HG03025 (cell line): Measurements from ENCODE around the gene ARHGEF28.

Experiments
- ATAC-seq: cut with Tn5 transposase; IDR thresholded peaks from one replicate; pipeline ENCODE4 v1.9.1; 2021; ENCODE audit warnings: mild to moderate bottlenecking, moderate library complexity; ENCODE audit not compliant: unreplicated experiment, low FRiP score

ARHGEF28 gene

DNA sequence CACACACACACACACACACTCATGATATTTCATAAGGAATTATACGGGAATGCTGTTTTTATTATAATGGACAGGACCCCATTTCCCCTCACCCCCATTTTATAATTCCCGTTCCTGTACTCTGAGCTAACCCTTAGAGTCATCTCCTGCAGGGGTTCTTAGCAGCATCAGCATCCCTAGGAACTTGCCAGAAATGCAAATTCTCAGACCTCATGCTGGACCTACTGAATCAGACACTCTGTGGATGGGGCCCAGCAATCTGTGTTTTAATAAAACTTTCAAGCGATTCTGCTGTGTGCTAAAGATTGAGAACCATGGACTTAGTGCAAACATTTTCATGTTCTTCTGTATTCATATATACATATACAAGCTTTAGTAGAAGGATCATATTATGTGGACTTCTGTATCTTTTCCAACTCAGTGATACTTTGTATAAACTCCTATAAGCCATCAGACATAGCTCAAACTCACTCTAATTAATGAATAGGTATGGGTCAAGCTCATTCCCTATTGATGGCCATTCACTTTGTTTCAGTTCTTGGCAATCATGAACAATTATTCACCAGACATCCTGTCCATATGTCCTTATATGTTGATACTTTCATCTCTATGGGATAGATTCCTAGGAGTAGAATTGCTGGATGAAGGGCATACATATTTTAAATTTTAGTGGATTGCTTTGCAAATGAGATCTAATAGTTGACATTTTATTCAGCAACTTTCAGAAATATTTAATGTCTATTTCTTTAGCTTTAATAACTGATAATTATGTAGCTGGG, 65.5 kb downstream of the ARHGEF28 start:
- ATAC-seq = no peak

DNA sequence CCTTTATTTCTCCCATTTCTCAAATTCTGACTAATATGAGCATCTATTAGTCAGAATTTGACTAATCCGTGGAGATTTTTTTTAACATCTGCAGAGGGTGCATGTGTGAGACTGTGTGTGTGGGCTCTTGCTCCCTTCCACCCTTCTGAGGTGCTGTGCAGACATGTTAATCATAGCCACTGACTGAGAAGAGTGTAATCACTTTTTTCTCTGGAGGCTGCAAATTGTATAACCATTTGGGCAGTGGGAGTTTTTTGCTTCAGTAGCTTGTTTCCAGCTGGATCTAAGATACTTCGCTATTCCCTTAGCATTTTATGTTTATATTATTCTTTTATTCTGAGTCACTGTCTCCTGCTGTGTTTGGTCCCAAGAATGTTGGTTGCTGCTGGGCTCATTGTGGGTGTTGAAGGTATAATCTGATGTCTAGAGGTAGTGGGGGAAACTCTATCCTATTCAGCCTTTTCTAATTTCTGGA, 66.2 kb downstream of the ARHGEF28 start:
- no peak for ATAC-seq

DNA sequence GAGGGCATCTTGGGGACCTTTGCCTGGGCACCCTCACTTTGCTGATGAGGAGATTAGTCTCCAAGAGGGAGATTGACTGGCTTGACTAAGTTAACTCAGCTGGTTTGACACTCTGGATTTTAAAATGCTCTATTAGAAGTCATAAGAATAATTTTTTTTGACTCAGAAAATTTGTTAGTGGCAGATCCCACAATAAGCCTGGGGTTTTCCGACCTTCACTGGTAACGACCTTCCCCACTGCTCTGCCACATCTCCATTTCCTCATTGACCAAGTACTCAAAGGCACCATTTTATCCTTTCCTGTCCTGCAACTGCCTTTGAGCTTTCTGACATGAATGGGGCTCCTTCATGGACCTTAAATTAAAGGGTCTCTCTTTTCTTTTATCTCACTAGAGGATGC, 67.0 kb downstream of the ARHGEF28 start:
- ATAC-seq = no peak

DNA sequence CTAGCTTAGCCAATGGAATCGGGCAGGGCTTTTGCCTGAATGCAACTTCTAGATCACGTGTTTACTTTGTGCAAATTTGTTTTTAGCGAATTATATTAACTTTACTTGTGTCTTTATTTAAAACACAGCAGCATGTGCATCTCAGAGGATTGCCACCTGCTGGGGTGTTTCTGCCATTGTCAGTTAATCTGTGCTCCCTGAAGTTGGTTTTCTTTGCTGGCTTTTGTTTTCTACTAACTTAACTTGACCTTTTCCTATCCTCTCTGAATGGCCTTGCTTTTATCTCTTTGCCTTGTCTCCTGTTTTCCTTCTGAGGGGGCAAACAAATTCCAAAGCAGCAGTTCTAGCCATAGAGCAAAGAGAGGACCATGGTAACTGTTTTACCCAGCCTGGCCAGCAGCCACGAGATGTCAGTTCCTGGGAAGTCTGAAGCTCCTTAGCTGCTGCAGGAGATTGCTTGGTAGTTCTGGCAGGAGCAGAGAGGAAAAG, 67.6 kb downstream of the ARHGEF28 start:
- no peak for ATAC-seq

DNA sequence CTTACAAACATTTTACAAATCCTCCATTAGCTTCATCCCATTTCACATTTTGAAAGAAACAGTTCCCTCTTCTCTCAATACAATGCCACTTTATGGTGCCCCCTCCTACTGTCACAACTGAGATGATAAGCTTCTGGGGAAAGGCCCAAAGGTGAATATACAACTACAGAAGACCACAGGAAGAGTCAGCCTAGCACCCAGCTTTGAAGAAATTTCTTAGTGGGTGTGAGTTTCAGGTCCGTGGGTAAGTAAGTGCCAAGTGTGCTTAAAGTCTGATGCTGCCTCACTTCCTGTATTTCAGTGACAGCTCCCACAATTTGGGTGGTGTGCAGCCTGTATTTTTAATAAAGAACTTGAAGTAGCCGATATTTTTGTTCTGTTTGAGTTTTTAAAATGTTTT, 68.1 kb downstream of the ARHGEF28 start:
- ATAC-seq = no peak

DNA sequence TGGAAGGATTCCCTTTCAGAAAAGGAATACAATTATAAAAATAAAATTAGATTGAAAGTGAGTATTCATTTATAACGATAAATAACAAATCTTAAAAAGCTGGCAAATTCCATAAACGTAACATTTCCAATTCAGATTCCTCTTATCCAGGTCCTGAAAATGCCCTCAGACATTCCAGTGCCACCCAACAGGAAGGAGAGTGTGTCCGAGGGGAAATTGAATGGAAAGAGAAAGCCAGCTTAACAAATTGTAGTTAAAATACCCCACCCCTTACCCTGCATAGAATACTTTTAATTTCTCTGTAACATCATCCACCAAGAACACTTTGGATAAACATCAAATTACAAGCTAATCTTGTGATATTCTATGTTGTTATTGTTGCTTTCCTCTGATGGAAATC, 72.0 kb downstream of the ARHGEF28 start:
- ATAC-seq = no peak

DNA sequence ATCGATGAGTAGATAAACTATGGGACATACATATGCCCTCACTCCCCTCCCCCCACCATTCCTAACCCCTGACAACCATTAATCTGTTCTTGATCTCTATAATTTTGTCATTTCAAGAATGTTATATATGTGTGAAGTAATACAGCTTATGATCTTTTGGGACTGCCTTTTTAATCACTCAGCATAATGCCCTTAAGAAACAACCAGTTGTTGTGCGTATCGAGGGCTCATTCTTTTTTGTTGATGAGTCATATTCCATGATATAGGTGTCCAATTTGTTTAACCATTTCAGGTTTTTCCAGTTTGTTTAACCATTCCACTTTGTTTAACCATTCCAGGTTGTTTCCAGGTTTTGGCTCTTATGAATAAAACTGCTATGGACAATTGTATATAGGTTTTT, 75.6 kb downstream of the ARHGEF28 start:
- no peak for ATAC-seq

DNA sequence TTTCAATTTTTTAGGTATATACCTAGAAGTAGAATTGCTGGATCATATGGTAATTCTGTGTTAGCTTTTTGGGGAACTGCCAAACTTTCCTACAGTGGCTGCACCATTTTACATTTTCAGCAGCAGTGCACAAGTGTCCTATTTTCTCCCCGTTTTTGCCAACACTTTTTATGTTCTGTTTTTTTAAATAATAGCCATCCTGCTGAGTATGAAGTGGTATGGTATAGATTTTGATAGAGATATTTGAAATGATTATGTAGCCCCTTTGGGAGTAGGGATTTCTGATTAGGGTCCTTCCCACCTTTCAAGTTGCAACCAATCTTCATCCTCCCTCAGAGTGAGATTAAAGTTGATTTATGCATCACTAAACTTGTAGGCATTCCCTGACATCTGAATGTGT, 76.5 kb downstream of the ARHGEF28 start:
- ATAC-seq = no peak

DNA sequence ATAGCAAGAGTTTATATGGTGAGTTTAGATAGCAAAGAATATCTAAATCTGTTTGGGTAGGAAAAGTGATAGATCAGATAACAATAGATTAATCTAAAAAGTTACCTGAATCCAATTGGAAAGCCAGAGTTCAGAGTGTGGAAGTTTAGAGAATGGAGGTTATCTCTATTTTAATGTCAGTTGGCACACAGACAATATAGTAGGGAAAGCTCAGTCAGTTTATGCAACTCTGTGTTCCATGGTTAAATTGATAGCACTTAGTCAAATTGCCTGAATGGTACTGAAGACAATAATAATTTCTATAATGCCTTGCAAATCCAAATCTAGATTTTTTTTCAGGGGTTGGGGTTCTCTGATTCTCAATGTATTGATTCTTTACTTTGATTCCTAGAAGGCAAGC, 77.0 kb downstream of the ARHGEF28 start:
- no peak for ATAC-seq

DNA sequence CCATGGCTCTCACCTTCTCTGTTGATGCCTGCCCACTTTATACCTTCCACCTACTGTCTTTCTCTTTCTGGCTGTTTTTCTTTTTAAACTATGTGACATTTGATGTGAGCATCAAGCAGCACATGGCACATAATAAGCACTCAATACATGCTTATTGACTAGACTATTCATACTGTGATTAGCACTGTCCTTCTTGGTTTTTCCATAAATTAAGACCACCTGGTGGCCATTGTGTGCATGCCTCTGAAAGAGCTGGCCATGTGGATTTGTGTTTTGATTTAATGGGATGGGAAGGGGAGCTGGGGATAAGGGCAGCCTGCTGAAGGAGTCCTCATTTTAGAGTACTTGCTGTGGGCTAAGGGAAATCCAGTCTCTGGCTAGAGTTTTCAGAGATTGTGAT, 79.4 kb downstream of the ARHGEF28 start:
- no peak for ATAC-seq

DNA sequence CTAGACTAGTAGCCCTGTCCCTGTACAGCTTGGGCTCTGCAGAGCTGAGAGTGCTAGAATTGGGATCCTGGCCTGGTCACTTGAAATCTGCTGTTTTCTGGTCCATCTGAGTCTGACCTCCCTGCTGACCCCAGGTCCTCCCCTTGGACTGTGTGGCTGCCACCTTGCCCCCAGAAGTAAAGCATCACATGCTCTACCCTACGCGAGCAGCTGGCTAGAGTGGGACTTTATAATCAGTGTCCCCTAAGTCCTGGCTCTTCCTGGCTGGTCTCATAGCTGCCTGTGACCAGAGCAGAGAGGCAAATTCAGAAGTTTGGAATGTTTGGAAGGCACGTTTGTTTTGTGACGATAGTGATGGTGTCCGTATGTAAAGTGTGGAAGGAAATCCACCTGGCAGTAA, 81.0 kb downstream of the ARHGEF28 start:
- no peak for ATAC-seq

DNA sequence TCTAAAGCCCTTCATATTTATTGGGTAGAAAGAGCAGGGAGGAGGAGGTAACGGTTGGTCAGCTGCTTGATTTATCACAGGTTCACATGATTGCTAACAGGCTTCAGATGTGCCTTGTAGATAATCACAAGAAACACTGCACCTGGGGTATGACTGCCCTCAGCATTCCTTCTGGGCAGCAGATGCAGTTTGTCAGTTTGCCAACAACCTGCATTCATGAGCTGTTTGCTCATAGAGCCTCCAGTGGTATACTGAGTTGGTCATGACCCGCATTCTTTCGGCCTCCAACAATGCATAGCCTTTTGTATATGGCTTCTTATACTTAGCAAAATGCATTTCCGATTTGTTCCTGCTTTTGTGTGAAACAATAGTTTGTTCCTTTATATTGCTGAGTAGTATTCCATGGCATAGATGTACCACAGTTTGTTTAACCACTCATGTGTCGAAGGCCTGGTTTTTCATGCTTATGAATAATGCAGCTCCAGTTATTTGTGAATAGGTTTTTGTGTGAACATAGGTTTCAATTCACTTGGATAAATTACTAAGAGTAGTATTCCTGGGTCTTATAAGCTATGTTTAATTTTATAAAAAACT, 83.6 kb downstream of the ARHGEF28 start:
- ATAC-seq = no peak

DNA sequence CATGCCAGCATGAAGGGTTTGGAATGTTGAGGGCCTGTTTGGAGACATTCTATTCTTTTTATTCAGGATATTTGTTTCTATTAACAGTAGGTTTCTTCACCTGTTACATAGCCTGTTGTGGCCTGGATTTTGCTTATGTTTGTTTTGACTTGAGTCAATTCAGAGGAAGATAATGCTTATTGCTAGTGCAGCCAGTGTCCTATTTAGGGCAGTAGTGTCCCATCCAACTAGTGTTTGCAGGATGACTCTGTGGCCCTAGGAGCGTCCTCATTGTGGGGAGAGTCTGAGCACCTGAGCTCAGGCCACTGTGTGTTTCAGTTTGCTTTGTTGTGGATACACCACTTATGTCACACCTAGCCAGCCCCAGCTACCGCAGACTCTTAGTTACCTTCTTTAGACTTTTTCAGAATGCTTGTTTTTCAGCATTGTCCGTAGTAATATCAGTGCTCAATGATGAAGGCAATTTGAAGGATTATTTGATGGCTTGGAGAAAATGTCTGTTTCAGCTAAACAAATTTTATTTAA, 90.3 kb downstream of the ARHGEF28 start:
- no peak for ATAC-seq

DNA sequence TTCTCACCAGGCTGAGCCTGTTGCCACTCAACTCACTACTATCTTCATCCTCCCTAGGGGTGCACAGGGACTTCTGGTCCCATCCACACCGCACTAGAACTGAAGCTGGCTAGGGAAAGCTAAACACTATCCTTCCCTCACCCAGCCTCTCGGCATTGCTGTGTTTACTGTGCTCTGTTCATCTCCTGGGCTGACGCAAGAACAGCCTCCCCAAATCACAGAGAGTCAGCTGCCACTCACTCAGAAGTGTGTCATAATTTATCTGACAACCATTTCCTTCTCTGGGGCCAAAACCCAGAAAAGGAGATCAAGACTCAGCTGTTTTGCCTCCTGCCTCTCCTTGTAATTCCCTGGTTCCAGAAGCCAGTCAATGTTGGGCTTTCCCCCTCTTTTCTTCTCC, 92.8 kb downstream of the ARHGEF28 start:
- ATAC-seq = no peak

DNA sequence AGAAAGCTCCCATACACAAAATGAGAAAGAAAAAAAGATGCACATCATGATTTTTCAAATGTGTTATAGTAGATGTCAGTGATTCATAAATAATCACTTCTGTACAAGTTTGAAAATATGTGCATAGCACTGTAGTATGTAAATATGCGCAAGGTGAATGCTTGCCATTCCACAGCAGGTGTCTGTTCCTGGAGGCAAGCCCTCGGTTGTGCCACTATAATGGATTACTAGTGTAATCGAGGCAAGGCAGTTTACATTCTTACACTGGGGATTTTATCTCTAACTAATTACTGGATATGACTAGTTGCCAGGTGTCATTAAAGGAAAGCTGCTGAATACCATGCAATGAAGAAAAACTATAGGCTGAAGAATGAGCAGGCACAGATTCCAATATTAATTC, 93.6 kb downstream of the ARHGEF28 start:
- ATAC-seq = no peak

DNA sequence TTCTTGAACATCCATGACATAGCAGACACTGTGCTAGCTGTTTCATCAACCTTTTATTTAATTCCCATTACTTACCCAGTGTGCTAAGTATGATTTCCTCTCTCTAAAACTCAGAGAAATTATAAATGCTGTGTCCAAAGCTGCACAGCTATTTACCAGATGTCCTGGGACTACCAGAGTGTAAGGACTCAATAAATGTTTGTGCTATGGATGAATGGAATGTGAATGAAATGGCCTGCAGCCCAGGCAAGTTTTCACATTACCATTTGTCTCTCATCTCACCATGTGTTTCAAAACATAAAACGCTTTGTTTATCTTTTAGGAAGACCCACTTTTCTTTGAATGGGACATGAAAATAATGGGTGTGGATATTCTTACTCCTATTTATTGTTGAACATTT, 96.2 kb downstream of the ARHGEF28 start:
- ATAC-seq = no peak

DNA sequence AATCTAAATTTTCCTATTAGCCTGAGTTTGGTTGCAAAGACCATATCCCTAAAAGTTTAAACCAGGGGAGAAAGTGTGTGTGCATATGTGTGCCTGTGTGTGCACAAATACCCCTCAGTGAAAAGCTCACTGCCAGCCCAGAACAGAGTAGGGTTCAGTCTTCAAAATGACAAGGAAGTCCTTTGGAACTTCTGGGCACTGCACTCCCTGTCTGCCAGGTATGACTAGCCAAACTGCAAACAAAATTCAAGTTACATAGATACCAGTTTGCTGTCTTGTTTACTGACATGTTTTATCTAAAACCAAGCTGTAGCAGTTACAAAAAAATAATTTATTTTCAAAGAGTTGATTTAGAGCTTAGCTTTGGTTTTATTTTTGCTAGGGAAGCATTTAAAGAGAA, 100.1 kb downstream of the ARHGEF28 start:
- ATAC-seq = no peak

DNA sequence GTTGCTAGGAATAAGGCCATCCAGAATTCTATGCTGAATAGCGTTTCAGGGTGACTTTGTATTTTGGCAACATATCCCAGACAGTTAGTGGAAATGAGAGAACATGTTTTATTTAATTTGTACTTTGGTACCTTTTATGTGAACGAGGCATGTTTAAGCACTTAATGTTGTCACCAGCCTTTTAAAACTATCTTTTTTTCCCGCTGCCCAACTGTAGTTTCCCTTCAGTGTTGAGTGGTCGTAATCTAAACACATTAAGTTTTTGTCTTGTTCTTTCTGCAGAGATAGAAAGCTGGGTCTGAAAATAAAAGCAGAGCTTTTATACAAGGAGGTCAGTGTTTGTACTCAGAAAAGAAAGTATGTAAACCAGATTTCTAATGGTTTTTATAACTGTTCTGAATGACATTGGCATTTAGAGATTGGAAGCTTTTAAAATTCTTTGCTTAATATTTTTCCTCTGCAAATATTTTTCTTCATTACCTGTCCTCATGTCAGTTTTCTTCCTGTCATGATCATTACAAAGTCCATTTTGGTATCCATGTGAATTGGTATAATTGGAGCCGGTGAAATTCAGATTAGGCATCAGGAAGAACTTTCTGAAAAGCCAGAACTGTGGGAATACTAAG, 100.7 kb downstream of the ARHGEF28 start:
- no peak for ATAC-seq

DNA sequence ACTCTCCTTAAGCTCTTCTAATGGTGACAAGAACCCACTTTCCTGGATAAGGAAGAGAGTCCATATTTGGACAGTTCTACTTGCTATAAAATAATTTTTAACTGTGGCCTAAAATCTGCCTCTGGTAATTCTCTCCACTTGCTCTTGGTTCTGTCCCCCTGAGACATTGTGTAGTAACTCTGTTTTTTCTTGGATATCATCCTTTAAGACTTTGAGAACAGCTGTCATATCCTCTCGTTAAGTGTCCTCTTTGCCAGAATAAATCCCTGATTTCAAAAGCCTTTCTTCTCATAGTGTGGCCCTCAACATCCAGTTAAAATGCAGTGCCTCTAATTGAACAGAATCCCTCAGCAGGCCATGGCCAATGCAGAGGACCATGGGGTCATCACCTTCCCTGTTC, 101.5 kb downstream of the ARHGEF28 start:
- no peak for ATAC-seq

DNA sequence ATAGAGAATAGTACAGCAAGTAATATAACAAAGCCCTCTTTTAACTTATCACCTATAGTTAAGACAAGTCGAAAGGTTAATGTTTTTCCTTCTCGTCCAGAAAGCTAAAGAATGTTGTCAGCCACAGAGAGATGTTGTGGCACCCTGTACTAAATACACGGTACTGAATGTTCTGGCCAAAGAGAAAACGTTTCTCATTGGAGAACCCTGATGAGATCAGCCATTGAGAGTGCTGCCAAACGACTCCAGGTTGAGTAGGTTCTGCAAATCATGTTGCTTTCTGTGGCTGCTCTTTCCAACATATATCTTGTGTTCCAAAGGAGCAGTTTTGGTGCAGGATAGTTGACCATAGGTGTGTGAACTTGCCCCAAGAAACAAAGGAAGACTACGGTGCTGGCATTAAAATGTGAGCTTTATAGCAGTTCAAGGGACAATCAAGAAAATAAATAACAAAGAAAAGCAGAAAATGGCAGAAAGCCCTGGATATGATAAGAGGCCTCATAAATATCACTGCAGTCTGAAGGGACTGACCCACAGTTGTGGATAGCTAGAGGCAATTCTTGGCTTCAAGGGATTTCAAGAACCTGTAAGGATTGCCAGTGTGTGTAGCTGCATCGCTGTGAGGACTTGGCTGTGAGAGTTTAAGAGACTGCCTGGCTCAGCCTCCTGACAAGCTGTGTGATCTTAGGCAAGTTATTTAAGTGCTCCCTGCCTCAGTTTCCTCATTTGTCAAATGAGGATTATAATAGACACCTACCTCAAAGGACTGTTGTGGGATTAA, 102.7 kb downstream of the ARHGEF28 start:
- no peak for ATAC-seq

DNA sequence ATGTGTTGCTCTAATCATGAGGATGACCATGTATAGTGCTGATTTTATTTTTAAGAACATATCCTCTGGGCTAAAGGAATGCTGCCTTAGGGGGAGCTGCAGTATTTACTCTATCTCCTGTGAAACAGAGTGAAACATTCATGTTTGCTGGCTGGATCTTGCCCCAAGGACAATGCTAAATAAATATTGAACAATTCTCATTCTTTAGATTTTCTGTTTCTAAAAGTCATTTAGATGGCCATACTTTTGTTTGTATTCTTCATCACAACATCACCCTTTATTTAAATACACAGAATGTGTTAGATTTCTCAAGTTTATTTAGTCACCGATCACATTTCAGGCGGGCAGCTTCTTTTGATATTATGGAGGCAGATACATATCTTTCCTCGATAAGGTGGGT, 103.3 kb downstream of the ARHGEF28 start:
- no peak for ATAC-seq
